Thoracic aorta (tissue), 2 donors: ENCODE results near the gene U2AF2. TPM values are rescaled to one million over a fixed set of nuclear protein-coding genes. Genes with fewer than 3 reads are reported as not detected.

Experiments used
- ATAC-seq: fragments of 150-250 bp; one replicate; pipeline ENCODE4 v1.8.0; 2017; ENCODE audit warnings: low read depth; ENCODE audit not compliant: insufficient number of reproducible peaks, low FRiP score
- DNase-seq: peaks from one replicate; pipeline ENCODE4 v3.0.0-alpha.2; 2020; ENCODE audit warnings: low spot score
- H3K27ac ChIP-seq, 2 donors: fragments of 200-600 bp; sonication (generic); 1 replicate in 1 of 2; 2 replicates in 1 of 2; pipeline ENCODE4 v1.5.1; 2016; ENCODE audit warnings: mild to moderate bottlenecking in 2 of 2, moderate library complexity in 2 of 2
- H3K27me3 ChIP-seq: fragments of 200-600 bp; sonication (generic); replicated peaks from 2 replicates; pipeline ENCODE4 v1.6.0; 2016; ENCODE audit warnings: mild to moderate bottlenecking; ENCODE audit not compliant: insufficient read depth
- H3K36me3 ChIP-seq: fragments of 200-600 bp; sonication (generic); one replicate; pipeline ENCODE4 v1.5.1; 2016
- H3K4me1 ChIP-seq, 2 donors: fragments of 200-600 bp; sonication (generic); 1 replicate in 1 of 2; 2 replicates in 1 of 2; pipeline versions ENCODE4 v1.5.1 to v1.6.0; 2016; ENCODE audit warnings: low read depth in 2 of 2, mild to moderate bottlenecking in 1 of 2; ENCODE audit not compliant: control insufficient read depth in 1 of 2
- H3K4me3 ChIP-seq: fragments of 200-600 bp; sonication (generic); 2 replicates; pipeline ENCODE4 v1.5.1; 2016; ENCODE audit warnings: mild to moderate bottlenecking
- H3K9me3 ChIP-seq: fragments of 200-600 bp; sonication (generic); 2 replicates; pipeline ENCODE4 v1.5.1; 2016
- total RNA-seq, 2 donors: library from RNA; depleted of rRNA; stranded (reverse); fragments of >200 nt; gene quantifications; one replicate each; pipeline versions ENCODE4 v1.1.0 to v1.2.3, GENCODE V29; 2016
- TF ChIP-seq, protein P1 (sequence below): fragments of 200-600 bp; sonication (generic); IDR thresholded peaks from one replicate; pipeline ENCODE4 v1.5.1; 2019; ENCODE audit warnings: antibody characterized with exemption

The U2AF2 gene
- total RNA-seq, 2 donors from 2014 or later: 77.3 to 106 TPM

DNA sequence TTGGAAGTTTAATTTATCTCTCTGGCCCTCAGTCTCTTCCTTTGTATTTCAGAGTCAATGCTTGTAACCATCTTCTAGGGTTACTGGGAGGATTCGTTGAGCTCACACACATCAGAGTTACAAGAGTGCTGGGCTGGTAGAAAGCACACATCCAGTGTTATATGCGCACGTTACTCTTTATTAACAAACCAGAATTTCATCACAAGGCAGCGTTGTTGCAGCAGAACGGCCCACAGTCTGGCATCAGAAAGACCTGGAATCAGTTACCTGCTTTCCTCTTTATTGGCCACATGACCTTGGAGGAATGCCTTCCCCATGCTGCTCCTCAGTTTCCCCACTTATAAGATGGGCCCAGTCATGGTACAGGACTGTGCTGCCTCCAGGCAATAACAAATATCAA is 45.5 kb upstream of the U2AF2 start:
- H3K27ac ChIP-seq: no peak overlapping the region
- no peak overlapping the region for H3K4me3 ChIP-seq
- H3K27me3 ChIP-seq: no peaks in the 10 kb centered on the region
- TF ChIP-seq, protein P1, sequence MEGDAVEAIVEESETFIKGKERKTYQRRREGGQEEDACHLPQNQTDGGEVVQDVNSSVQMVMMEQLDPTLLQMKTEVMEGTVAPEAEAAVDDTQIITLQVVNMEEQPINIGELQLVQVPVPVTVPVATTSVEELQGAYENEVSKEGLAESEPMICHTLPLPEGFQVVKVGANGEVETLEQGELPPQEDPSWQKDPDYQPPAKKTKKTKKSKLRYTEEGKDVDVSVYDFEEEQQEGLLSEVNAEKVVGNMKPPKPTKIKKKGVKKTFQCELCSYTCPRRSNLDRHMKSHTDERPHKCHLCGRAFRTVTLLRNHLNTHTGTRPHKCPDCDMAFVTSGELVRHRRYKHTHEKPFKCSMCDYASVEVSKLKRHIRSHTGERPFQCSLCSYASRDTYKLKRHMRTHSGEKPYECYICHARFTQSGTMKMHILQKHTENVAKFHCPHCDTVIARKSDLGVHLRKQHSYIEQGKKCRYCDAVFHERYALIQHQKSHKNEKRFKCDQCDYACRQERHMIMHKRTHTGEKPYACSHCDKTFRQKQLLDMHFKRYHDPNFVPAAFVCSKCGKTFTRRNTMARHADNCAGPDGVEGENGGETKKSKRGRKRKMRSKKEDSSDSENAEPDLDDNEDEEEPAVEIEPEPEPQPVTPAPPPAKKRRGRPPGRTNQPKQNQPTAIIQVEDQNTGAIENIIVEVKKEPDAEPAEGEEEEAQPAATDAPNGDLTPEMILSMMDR: no peak
- peaks cover 12% of the 10 kb centered on the region for H3K36me3 ChIP-seq
- H3K9me3 ChIP-seq: no peaks in the 10 kb centered on the region
- no peak for DNase-seq
- H3K4me1 ChIP-seq: peaks cover 14 to 19% of the 10 kb centered on the region in 2 donors
- no peak for ATAC-seq

- peaks cover 29% of the 10 kb centered on the region for H3K36me3 ChIP-seq
- H3K27ac ChIP-seq: no peak overlapping the region
- H3K27me3 ChIP-seq: no peaks in the 10 kb centered on the region
- no peak overlapping the region for H3K4me3 ChIP-seq
- TF ChIP-seq, protein P1: no peak
- ATAC-seq: no peak
- DNase-seq: no peak
- H3K4me1 ChIP-seq: peaks cover 8% of the 10 kb centered on the region in 2 donors
- H3K9me3 ChIP-seq: no peaks in the 10 kb centered on the region
These were observed 43.4 kb upstream of the U2AF2 start for GRCh38 chr19:55611300-55611982.

GRCh38 chr19:55611983-55612645 is 42.7 kb upstream of the U2AF2 start:
- H3K36me3 ChIP-seq: peaks cover 34% of the 10 kb centered on the region

DNA sequence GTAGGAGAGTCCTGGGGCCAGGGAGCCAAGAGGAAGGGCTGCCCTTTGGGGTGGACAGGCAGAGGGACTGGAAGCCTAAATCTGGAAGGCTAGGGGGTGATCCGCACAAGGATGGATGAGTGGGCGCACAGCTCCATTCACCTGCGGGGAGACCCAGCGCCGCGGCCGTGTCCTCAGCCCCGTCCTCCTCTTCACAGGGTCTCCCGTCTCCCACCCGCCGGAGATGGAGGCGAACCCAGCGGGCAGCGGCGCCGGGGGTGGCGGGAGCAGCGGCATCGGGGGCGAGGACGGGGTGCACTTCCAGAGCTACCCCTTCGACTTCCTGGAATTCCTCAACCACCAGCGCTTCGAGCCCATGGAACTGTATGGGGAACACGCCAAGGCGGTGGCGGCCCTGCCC is 41.4 kb upstream of the U2AF2 start:
- no peak overlapping the region for H3K4me3 ChIP-seq
- H3K36me3 ChIP-seq: peaks cover 40% of the 10 kb centered on the region
- H3K4me1 ChIP-seq: no peaks in the 10 kb centered on the region
- no peaks in the 10 kb centered on the region for H3K9me3 ChIP-seq
- no peak for ATAC-seq
- DNase-seq: no peak
- no peaks in the 10 kb centered on the region for H3K27me3 ChIP-seq
- TF ChIP-seq, protein P1: no peak
- no peak overlapping the region for H3K27ac ChIP-seq

More at GRCh38 chr19:55611983-55612645, 42.7 kb upstream of the U2AF2 start:
- peaks cover under 1 to 1% of the 10 kb centered on the region in 2 donors for H3K4me1 ChIP-seq
- DNase-seq (no peak), ATAC-seq (no peak)
- no peaks in the 10 kb centered on the region for H3K27me3 ChIP-seq
- H3K4me3 ChIP-seq: no peak overlapping the region
- H3K27ac ChIP-seq: no peak overlapping the region
- no peaks in the 10 kb centered on the region for H3K9me3 ChIP-seq
- TF ChIP-seq, protein P1: no peak

- TF ChIP-seq, protein P1: no peak
- DNase-seq: no peak
- Histone ChIP-seq H3K4me1 (no peaks in the 10 kb centered on the region), H3K27me3 (no peaks in the 10 kb centered on the region), H3K4me3 (no peak overlapping the region), H3K27ac (no peak overlapping the region), H3K36me3 (peaks cover 40% of the 10 kb centered on the region), H3K9me3 (no peaks in the 10 kb centered on the region)
- no peak for ATAC-seq
These were observed 40.7 kb upstream of the U2AF2 start for GRCh38 chr19:55613930-55614710.
